ENCODE measurements around the gene ZNF12.
"Not testable (repeated sequence)": the region's sequence is repeated elsewhere in the genome, so short reads cannot be mapped to it uniquely, and the experiment has no call there.

ZNF12 gene

GRCh38 chr7:6706666-6707407 is at the start of gene ZNF12:
TSS of gene ZNF12 (minus strand) at chr7:6706947. CDS start at chr7:6705173, 1,774 bp downstream.
- DNase-seq, result peak; percentile 95

- DNase-seq, result not testable (repeated sequence)
Measured at GRCh38 chr7:6753964-6754363, 47.2 kb upstream of the ZNF12 start, which contains the start of gene RSPH10B2. TSS of gene RSPH10B2 (plus strand) at chr7:6754103. CDS start at chr7:6757678, 3,575 bp downstream.

- DNase-seq, result not testable (repeated sequence)
Measured at GRCh38 chr7:6750173-6750572, 43.4 kb upstream of the ZNF12 start.

- DNase-seq, result not testable (repeated sequence)
Measured at GRCh38 chr7:6749335-6749734, 42.6 kb upstream of the ZNF12 start.

- DNase-seq, result not testable (repeated sequence)
Measured at GRCh38 chr7:6744410-6745100, 37.8 kb upstream of the ZNF12 start.

GRCh38 chr7:6738415-6738814 is 31.7 kb upstream of the ZNF12 start:
- not testable (repeated sequence) for DNase-seq

GRCh38 chr7:6730343-6730633 is 23.5 kb upstream of the ZNF12 start:
- no peak for DNase-seq

GRCh38 chr7:6729492-6730342 is 23.0 kb upstream of the ZNF12 start:
- DNase-seq, result peak; percentile 84

- not testable (repeated sequence) for DNase-seq
Measured at GRCh38 chr7:6728893-6729491, 22.2 kb upstream of the ZNF12 start.

GRCh38 chr7:6727663-6728062 is 20.9 kb upstream of the ZNF12 start:
- DNase-seq, result no peak

- DNase-seq, result not testable (repeated sequence)
Measured at GRCh38 chr7:6726341-6726740, 19.6 kb upstream of the ZNF12 start.

GRCh38 chr7:6725003-6725402 is 18.3 kb upstream of the ZNF12 start:
- no peak for DNase-seq

GRCh38 chr7:6724351-6724750 is 17.6 kb upstream of the ZNF12 start:
- not testable (repeated sequence) for DNase-seq

- no peak for DNase-seq
Measured at GRCh38 chr7:6718124-6718523, 11.4 kb upstream of the ZNF12 start.

GRCh38 chr7:6715898-6716297 is 9.2 kb upstream of the ZNF12 start:
- not testable (repeated sequence) for DNase-seq

GRCh38 chr7:6714360-6714759 is 7.6 kb upstream of the ZNF12 start:
- no peak for DNase-seq

GRCh38 chr7:6709808-6710207 is 3.1 kb upstream of the ZNF12 start:
- no peak for DNase-seq

- no peak for DNase-seq
Measured at GRCh38 chr7:6708304-6708703, 1.6 kb upstream of the ZNF12 start.

- no peak for DNase-seq
Measured at GRCh38 chr7:6705959-6706665, 635 bp downstream of the ZNF12 start.

- no peak for DNase-seq
Measured at GRCh38 chr7:6701860-6702259, 4.9 kb downstream of the ZNF12 start.

- DNase-seq, result no peak
Measured at GRCh38 chr7:6700793-6701192, 6.0 kb downstream of the ZNF12 start.

- no peak for DNase-seq
Measured at GRCh38 chr7:6691609-6692106, 15.1 kb downstream of the ZNF12 start.
